Body of pancreas (tissue), 4 donors: ENCODE data around the gene RAD54L. TPM values are rescaled to one million over a fixed set of nuclear protein-coding genes. Genes with fewer than 3 reads are reported as not detected.
"Not testable (repeated sequence)": the region's sequence is repeated elsewhere in the genome, so short reads cannot be mapped to it uniquely, and the experiment has no call there.

Source experiments
- ATAC-seq: fragments of 150-250 bp; one replicate; pipeline ENCODE4 v1.9.1; 2016
- DNase-seq, 4 donors: peaks; one replicate each; pipeline ENCODE4 v3.0.0-alpha.2; 2019
- H3K27ac ChIP-seq, 4 donors: fragments of 200-600 bp; sonication (generic); 1 replicate in 3 of 4; 2 replicates in 1 of 4; pipeline versions ENCODE4 v1.5.1 to v1.6.1; 2016 to 2019; ENCODE audit warnings: mild to moderate bottlenecking in 1 of 4, mixed read lengths in 1 of 4, moderate library complexity in 1 of 4
- H3K27me3 ChIP-seq, 2 donors: fragments of 200-600 bp; sonication (generic); one replicate each; pipeline ENCODE4 v1.6.0; 2016; ENCODE audit warnings: mild to moderate bottlenecking in 1 of 2
- H3K36me3 ChIP-seq, 2 donors: fragments of 200-600 bp; sonication (generic); replicated peaks in 1 of 2; 2 replicates each; pipeline ENCODE4 v1.5.1; 2016; ENCODE audit warnings: low read depth in 2 of 2; ENCODE audit not compliant: insufficient read depth in 1 of 2
- H3K4me1 ChIP-seq: fragments of 200-600 bp; sonication (generic); one replicate; pipeline ENCODE4 v1.6.0; 2016
- H3K4me3 ChIP-seq, 2 donors: fragments of 200-600 bp; sonication (generic); 1 replicate in 1 of 2; 2 replicates in 1 of 2; pipeline ENCODE4 v1.5.1; 2016 to 2019
- H3K9me3 ChIP-seq, 3 donors: fragments of 200-600 bp; sonication (generic); 1 replicate in 2 of 3; 2 replicates in 1 of 3; pipeline ENCODE4 v1.5.1; 2016
- CTCF ChIP-seq, 7 experiments: fragments of 450-650 bp in 4 of 7; fragments of 200-600 bp in 3 of 7; sonication (generic) in 3 of 7; IDR thresholded peaks; one replicate each; pipeline ENCODE4 v1.5.1; 2016 to 2019; ENCODE audit warnings: antibody characterized with exemption in 7 of 7
- POLR2A ChIP-seq, 3 donors: fragments of 450-650 bp; IDR thresholded peaks; one replicate each; pipeline ENCODE4 v1.6.1; 2016; ENCODE audit warnings: antibody characterized with exemption in 3 of 3, mild to moderate bottlenecking in 2 of 3
- WGBS, 2 donors: methylation state at CpG; one replicate each; pipeline ENCODE4 v1.1.5; 2017; 5-methylcytosine and 5-hydroxymethylcytosine counted together
- intact Hi-C: fragments of 100-400 bp; cut with DNase I; formaldehyde crosslinking; loops from one replicate; pipeline ENCODE4 v1.15.1; 2023
- total RNA-seq, 2 donors: library from RNA; depleted of rRNA; stranded (reverse); fragments of >200 nt; gene quantifications; one replicate each; pipeline ENCODE4 v1.1.0, GENCODE V29; 2016

The RAD54L gene
- total RNA-seq, 2 donors from 2014 or later, result under 0.01 TPM; not detected in 1

- WGBS, 2 donors, result 68 to 75% methylated on average over 3 of the region's 3 CpGs
- Histone ChIP-seq H3K27ac (no peak overlapping the region), H3K9me3 (no peaks in the 10 kb centered on the region), H3K4me3 (no peak overlapping the region), H3K4me1 (no peaks in the 10 kb centered on the region), H3K27me3 (no peaks in the 10 kb centered on the region), H3K36me3 (no peaks in the 10 kb centered on the region)
- ATAC-seq (no peak), DNase-seq (no peak)
- intact Hi-C loops, result loop anchor here (5.0 kb wide), 1 partner anchor 184 kb away; no protein-coding TSS in a partner anchor
- no peak for TF ChIP-seq POLR2A (IDR thresholded peaks at IDR 0.05)
- no peak for TF ChIP-seq CTCF (IDR thresholded peaks at IDR 0.05)
Measured at GRCh38 chr1:46220808-46221207, 26.8 kb upstream of the RAD54L start.

GRCh38 chr1:46221749-46222148 is 25.8 kb upstream of the RAD54L start:
- DNase-seq, result no peak
- no peak for TF ChIP-seq POLR2A (IDR thresholded peaks at IDR 0.05)
- TF ChIP-seq CTCF (IDR thresholded peaks at IDR 0.05), result no peak
- Histone ChIP-seq H3K36me3 (no peaks in the 10 kb centered on the region), H3K9me3 (no peaks in the 10 kb centered on the region), H3K27ac (no peak overlapping the region), H3K4me3 (no peak overlapping the region), H3K27me3 (no peaks in the 10 kb centered on the region), H3K4me1 (no peaks in the 10 kb centered on the region)
- intact Hi-C loops, result loop anchor here (5.0 kb wide), 1 partner anchor 184 kb away; no protein-coding TSS in a partner anchor
- ATAC-seq, result no peak
- 63 to 68% methylated on average over 4 of the region's 4 CpGs for WGBS, 2 donors

- intact Hi-C loops, result loop anchor here (5.0 kb wide), 1 partner anchor 186 kb away; no protein-coding TSS in a partner anchor
- H3K4me3 ChIP-seq, DNase-seq, H3K9me3 ChIP-seq, H3K4me1 ChIP-seq, ATAC-seq, H3K36me3 ChIP-seq, H3K27ac ChIP-seq, H3K27me3 ChIP-seq: not testable (repeated sequence)
- WGBS, 2 donors, result 57 to 60% methylated on average over 11 of the region's 11 CpGs
Measured at GRCh38 chr1:46223055-46223454, 24.5 kb upstream of the RAD54L start.

GRCh38 chr1:46223472-46223943 is 24.1 kb upstream of the RAD54L start:
- intact Hi-C loops, result loop anchor here (5.0 kb wide), 1 partner anchor 186 kb away; no protein-coding TSS in a partner anchor
- no peak overlapping the region for H3K4me3 ChIP-seq

GRCh38 chr1:46224966-46225365 is 22.6 kb upstream of the RAD54L start:
- DNase-seq, result no peak
- intact Hi-C loops, result loop anchor here (5.0 kb wide), 1 partner anchor 188 kb away; no protein-coding TSS in a partner anchor
- no peaks in the 10 kb centered on the region for H3K36me3 ChIP-seq

More at GRCh38 chr1:46223472-46223943, 24.1 kb upstream of the RAD54L start:
- no peaks in the 10 kb centered on the region for H3K36me3 ChIP-seq
- 11 to 17% methylated on average over 4 to 6 of the region's 6 CpGs for WGBS, 2 donors
- DNase-seq, result peak; percentile 72 to 83 (median 80)
- ATAC-seq, result peak; percentile 93
- no peak overlapping the region for H3K27ac ChIP-seq
- no peak for TF ChIP-seq POLR2A (IDR thresholded peaks at IDR 0.05)
- TF ChIP-seq CTCF (IDR thresholded peaks at IDR 0.05), result peak; percentile 85 to 92 (median 89)
- no peaks in the 10 kb centered on the region for H3K27me3 ChIP-seq
- H3K9me3 ChIP-seq, result no peaks in the 10 kb centered on the region
- H3K4me1 ChIP-seq, result no peaks in the 10 kb centered on the region

GRCh38 chr1:46231231-46231630 is 16.3 kb upstream of the RAD54L start:
- intact Hi-C loops, H3K36me3 ChIP-seq, H3K4me3 ChIP-seq, H3K27me3 ChIP-seq, H3K4me1 ChIP-seq, DNase-seq, H3K27ac ChIP-seq, H3K9me3 ChIP-seq, ATAC-seq: not testable (repeated sequence)
- WGBS, 2 donors, result 90 to 95% methylated on average over 3 of the region's 3 CpGs

More at GRCh38 chr1:46224966-46225365, 22.6 kb upstream of the RAD54L start:
- no peaks in the 10 kb centered on the region for H3K4me1 ChIP-seq
- ATAC-seq, result no peak
- TF ChIP-seq POLR2A (IDR thresholded peaks at IDR 0.05) (no peak), CTCF (IDR thresholded peaks at IDR 0.05) (no peak)
- no peak overlapping the region for H3K27ac ChIP-seq
- 68 to 79% methylated on average over 4 of the region's 4 CpGs for WGBS, 2 donors
- no peaks in the 10 kb centered on the region for H3K27me3 ChIP-seq
- H3K4me3 ChIP-seq, result no peak overlapping the region
- H3K9me3 ChIP-seq, result no peaks in the 10 kb centered on the region
